ENCODE data around the gene FOXD4L4.
"Not testable (repeated sequence)": the region's sequence is repeated elsewhere in the genome, so short reads cannot be mapped to it uniquely, and the experiment has no call there.

The FOXD4L4 gene

DNA sequence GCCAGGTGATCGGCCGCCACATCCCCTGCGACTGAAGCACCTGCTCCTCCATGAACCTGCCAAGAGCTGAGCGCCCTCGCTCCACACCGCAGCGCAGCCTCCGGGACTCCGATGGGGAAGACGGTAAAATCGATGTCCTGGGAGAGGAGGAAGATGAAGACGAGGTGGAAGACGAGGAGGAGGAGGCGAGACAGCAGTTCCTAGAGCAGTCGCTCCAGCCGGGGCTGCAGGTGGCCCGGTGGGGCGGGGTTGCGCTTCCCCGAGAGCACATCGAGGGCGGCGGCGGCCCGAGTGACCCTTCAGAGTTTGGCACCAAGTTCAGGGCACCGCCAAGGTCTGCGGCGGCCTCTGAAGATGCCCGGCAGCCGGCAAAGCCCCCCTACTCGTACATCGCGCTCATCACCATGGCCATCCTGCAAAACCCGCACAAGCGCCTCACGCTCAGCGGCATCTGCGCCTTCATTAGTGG lies at the start of gene FOXD4L4:
TSS of gene FOXD4L4 (plus strand) at position 51 of the 469 bp plus-strand sequence. CDS start at position 51, 0 bp downstream.
- not testable (repeated sequence) for DNase-seq (ENCODE audit: low read depth in 2 of 2)

GRCh38 chr9:65703550-65703949 lies 33.4 kb upstream of the FOXD4L4 start:
- not testable (repeated sequence) for DNase-seq (ENCODE audit: low read depth in 2 of 2)

- not testable (repeated sequence) for DNase-seq (ENCODE audit: low read depth in 2 of 2)
Measured at GRCh38 chr9:65714445-65714844, 22.5 kb upstream of the FOXD4L4 start.

DNA sequence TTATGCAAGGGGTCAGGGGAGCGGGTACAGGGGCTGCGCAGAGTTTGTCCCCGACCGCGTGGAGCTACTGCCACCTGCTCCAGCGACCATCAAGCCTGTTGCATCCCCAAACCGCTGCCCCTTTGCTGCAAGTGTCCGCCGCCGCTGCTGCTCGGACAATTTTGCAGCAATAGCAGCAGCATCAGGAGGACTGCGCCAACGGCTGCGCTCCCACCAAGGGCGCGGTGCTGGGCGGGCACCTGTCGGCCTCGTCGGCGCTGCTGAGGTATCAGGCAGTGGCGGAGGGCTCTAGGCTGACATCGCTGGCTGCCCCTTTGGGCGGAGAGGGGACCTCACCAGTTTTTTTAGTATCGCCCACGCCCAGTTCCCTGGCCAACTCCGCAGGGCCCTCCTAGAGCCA lies 1.2 kb downstream of the FOXD4L4 start:
- DNase-seq (ENCODE audit: low read depth in 2 of 2) = not testable (repeated sequence)
